PC-3 (cell line): Measurements from ENCODE around the gene HECW1. TPM values are rescaled to one million over a fixed set of nuclear protein-coding genes. Genes with fewer than 3 reads are reported as not detected.
"Not testable (repeated sequence)": the region's sequence is repeated elsewhere in the genome, so short reads cannot be mapped to it uniquely, and the experiment has no call there.

Experiments used
- ATAC-seq: fragments of 200-7000 bp; cut with Tn5 transposase; 2 replicates; pipeline ENCODE4 v1.9.1; 2020; ENCODE audit warnings: mild to moderate bottlenecking, moderate library complexity
- BruUV-seq: library from RNA; stranded (reverse); fragments of 400-500 nt; replicated peaks from 2 replicates; lab custom pipeline; 2021; lab: Mats Ljungman, UMichigan
- CTCF ChIA-PET: fragments of 300-600 bp; sonication (Branson Sonifier 250); formaldehyde crosslinking; loops from one replicate; lab custom pipeline; 2022; ENCODE audit warnings: antibody characterized with exemption; lab: Charles Lee
- POLR2A ChIA-PET: fragments of 300-600 bp; sonication (Branson Sonifier 250); formaldehyde crosslinking; loops from one replicate; lab custom pipeline; 2022; ENCODE audit warnings: antibody characterized with exemption; ENCODE audit not compliant: unreplicated experiment; lab: Charles Lee
- DNase-seq: peaks from one replicate; pipeline ENCODE4 v3.0.0-alpha.2; 2015
- H2AFZ ChIP-seq: fragments of 300-600 bp; sonication (generic); 2 replicates; pipeline ENCODE4 v1.6.0; 2016; ENCODE audit warnings: antibody characterized with exemption, low read length
- H3F3A ChIP-seq: fragments of 300-600 bp; sonication (generic); one replicate; pipeline ENCODE4 v1.6.0; 2017; ENCODE audit warnings: antibody characterized with exemption, low read length, control low read depth, mild to moderate bottlenecking; ENCODE audit not compliant: unreplicated experiment
- H3K27ac ChIP-seq: fragments of 300-600 bp; sonication (generic); 2 replicates; pipeline ENCODE4 v1.5.1; 2016; ENCODE audit warnings: mild to moderate bottlenecking, low read length
- H3K27me3 ChIP-seq: fragments of 300-600 bp; sonication (generic); 2 replicates; pipeline ENCODE4 v1.6.1; 2016; ENCODE audit warnings: low read length, mixed read lengths
- H3K36me3 ChIP-seq: fragments of 300-600 bp; sonication (generic); 2 replicates; pipeline ENCODE4 v1.6.1; 2016; ENCODE audit warnings: low read depth, mixed run types, low read length, mixed read lengths
- H3K4me1 ChIP-seq: fragments of 300-600 bp; sonication (generic); 2 replicates; pipeline ENCODE4 v1.5.1; 2016; ENCODE audit warnings: low read length; ENCODE audit not compliant: insufficient read depth
- H3K4me2 ChIP-seq: fragments of 300-600 bp; sonication (generic); 2 replicates; pipeline ENCODE4 v1.6.0; 2016; ENCODE audit warnings: low read length
- H3K4me3 ChIP-seq: fragments of 300-600 bp; sonication (generic); 2 replicates; pipeline ENCODE4 v1.5.1; 2016; ENCODE audit warnings: mild to moderate bottlenecking, low read length, mixed read lengths
- H3K79me2 ChIP-seq: fragments of 300-600 bp; sonication (generic); 2 replicates; pipeline ENCODE4 v1.6.1; 2017; ENCODE audit warnings: low read length, mixed read lengths
- H3K9ac ChIP-seq: fragments of 300-600 bp; sonication (generic); 2 replicates; pipeline ENCODE4 v1.6.0; 2016; ENCODE audit warnings: mild to moderate bottlenecking, low read length
- H3K9me2 ChIP-seq: fragments of 300-600 bp; sonication (generic); replicated peaks from 2 replicates; pipeline ENCODE4 v1.6.1; 2016; ENCODE audit warnings: mixed run types, low read length, mixed read lengths
- H3K9me3 ChIP-seq: fragments of 300-600 bp; sonication (generic); 2 replicates; pipeline ENCODE4 v1.6.1; 2016; ENCODE audit warnings: low read length, mixed read lengths
- H4K20me1 ChIP-seq: fragments of 300-600 bp; sonication (generic); 2 replicates; pipeline ENCODE4 v1.6.1; 2016; ENCODE audit warnings: low read length, mixed read lengths
- EZH2 ChIP-seq: fragments of 300-600 bp; sonication (generic); IDR thresholded peaks from one replicate; pipeline ENCODE4 v1.6.1; 2017; ENCODE audit warnings: antibody characterized with exemption, mild to moderate bottlenecking, low read length; ENCODE audit not compliant: unreplicated experiment
- EZH2phosphoT487 ChIP-seq: fragments of 300-600 bp; sonication (generic); IDR thresholded peaks from 2 replicates; pipeline ENCODE4 v1.6.1; 2018; ENCODE audit warnings: mild to moderate bottlenecking, antibody characterized with exemption, low read length, borderline replicate concordance
- intact Hi-C: fragments of 100-400 bp; cut with micrococcal nuclease; formaldehyde crosslinking; loops from 2 replicates; pipeline ENCODE4 v1.9.0; 2023
- total RNA-seq: library from RNA; depleted of rRNA; stranded (reverse); fragments of >200 nt; gene quantifications from 2 replicates; pipeline ENCODE4 v1.2.3, GENCODE V29; 2014
- TF ChIP-seq, protein P1 (sequence below): fragments of 300-600 bp; sonication (generic); conservative IDR thresholded peaks from 2 replicates; pipeline ENCODE4 v1.5.1; 2017; ENCODE audit warnings: antibody characterized with exemption, low read depth, mild to moderate bottlenecking, low read length

HECW1 gene
- total RNA-seq, 1 experiment from 2014 or later: 3.0 TPM

DNA sequence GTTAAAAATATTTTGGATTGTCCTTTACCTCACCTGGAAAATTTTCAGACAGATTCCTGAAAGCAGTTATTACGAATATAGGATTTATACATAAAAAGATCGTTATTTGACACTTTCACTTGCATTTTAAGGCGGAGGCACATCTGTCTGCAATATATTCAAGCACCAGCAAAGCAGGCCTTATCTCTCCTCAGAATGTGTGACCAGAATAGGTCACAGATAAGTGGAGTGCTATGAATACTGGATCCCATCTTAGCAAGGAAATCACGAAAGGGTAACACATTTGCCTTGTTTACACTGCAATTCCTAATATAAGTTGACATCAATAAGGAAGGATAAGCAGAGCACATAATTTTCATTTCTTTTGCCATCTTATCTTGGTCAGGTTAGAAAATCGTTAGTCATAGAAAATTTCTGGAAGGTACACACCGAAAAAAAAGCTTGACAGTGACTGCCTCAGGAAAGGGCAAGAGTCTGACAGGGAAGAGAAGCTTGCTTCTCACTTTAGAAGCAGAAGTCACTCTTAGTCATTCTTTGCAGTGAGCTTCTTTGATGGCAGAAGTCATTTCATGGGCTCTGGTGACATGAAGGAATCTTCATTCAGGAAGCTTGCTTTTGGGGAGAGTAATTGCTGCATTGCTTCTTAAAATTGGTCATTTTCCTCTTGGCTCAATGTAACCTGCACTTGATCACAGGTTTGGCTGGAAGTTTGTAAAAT lies 372.4 kb downstream of the HECW1 start:
- no TSS peak for BruUV-seq
- ChIA-PET POLR2A (interaction anchor here (0.7 kb wide), 1 partner anchor 300 kb away, joined by 4 read pairs; no protein-coding TSS in a partner anchor), CTCF (interaction anchor here (1.6 kb wide), 1 partner anchor 98 kb away, joined by 7 read pairs; the partner anchor contains the start of gene STK17A)
- TF ChIP-seq EZH2phosphoT487: no peak
- no peak for TF ChIP-seq EZH2
- TF ChIP-seq, protein P1, sequence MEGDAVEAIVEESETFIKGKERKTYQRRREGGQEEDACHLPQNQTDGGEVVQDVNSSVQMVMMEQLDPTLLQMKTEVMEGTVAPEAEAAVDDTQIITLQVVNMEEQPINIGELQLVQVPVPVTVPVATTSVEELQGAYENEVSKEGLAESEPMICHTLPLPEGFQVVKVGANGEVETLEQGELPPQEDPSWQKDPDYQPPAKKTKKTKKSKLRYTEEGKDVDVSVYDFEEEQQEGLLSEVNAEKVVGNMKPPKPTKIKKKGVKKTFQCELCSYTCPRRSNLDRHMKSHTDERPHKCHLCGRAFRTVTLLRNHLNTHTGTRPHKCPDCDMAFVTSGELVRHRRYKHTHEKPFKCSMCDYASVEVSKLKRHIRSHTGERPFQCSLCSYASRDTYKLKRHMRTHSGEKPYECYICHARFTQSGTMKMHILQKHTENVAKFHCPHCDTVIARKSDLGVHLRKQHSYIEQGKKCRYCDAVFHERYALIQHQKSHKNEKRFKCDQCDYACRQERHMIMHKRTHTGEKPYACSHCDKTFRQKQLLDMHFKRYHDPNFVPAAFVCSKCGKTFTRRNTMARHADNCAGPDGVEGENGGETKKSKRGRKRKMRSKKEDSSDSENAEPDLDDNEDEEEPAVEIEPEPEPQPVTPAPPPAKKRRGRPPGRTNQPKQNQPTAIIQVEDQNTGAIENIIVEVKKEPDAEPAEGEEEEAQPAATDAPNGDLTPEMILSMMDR: no peak
- intact Hi-C loops: no loop called here
- no peaks in the 10 kb centered on the region for H3K9me3 ChIP-seq
- ATAC-seq (peak; percentile 25; the same call in 1 of the 2 replicates), DNase-seq (peak; percentile 49)
- H3K9ac ChIP-seq: no peak overlapping the region
- H3K27me3 ChIP-seq: no peaks in the 10 kb centered on the region
- H3F3A ChIP-seq: no peaks in the 10 kb centered on the region
- H3K27ac ChIP-seq: peak overlapping the region; percentile 33
- no peak overlapping the region for H2AFZ ChIP-seq
- H3K4me1 ChIP-seq: peaks cover 28% of the 10 kb centered on the region
- H3K9me2 ChIP-seq: no peaks in the 10 kb centered on the region
- no peak overlapping the region for H3K4me3 ChIP-seq
- no peaks in the 10 kb centered on the region for H4K20me1 ChIP-seq
- 0 out of 2 replicates have a peak overlapping the region, but pooled peaks have one; percentile 32 for H3K4me2 ChIP-seq
- H3K36me3 ChIP-seq: no peaks in the 10 kb centered on the region
- no peaks in the 10 kb centered on the region for H3K79me2 ChIP-seq

DNA sequence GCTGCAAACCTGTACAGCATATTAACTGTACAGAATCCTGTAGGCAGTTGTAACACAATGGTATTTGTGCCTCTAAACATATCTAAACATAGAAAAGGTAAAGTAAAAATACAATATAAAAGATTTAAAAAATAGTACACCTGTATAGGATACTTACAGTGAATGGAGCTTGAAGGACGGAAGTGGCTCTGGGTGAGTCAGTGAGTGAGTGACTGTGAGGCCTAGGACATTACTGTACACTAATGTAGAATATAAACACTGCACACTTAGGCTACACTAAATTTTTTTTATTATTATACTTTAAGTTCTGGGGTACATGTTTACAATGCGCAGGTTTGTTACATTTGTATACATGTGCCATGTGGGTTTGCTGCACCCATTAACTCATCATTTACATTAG lies 373.1 kb downstream of the HECW1 start:
- no TSS peak for BruUV-seq
- Histone ChIP-seq H3K4me1 (peaks cover 22% of the 10 kb centered on the region), H3K9me2 (no peaks in the 10 kb centered on the region), H3K4me3 (no peak overlapping the region), H4K20me1 (no peaks in the 10 kb centered on the region), H3K36me3 (no peaks in the 10 kb centered on the region), H3K79me2 (no peaks in the 10 kb centered on the region), H3F3A (no peaks in the 10 kb centered on the region), H3K27me3 (no peaks in the 10 kb centered on the region), H3K27ac (peak overlapping the region; percentile 33), H2AFZ (no peak overlapping the region), H3K9ac (no peak overlapping the region), H3K4me2 (0 out of 2 replicates have a peak overlapping the region, but pooled peaks have one; percentile 32), H3K9me3 (no peaks in the 10 kb centered on the region)
- intact Hi-C loops: no loop called here
- TF ChIP-seq EZH2phosphoT487 (no peak), EZH2 (no peak)
- TF ChIP-seq, protein P1: no peak
- ChIA-PET CTCF (interaction anchor here (1.6 kb wide), 1 partner anchor 97 kb away, joined by 7 read pairs; the partner anchor contains the start of gene STK17A), POLR2A (no interaction called here)
- peak; percentile 96 for ATAC-seq
- DNase-seq: peak; percentile 48

DNA sequence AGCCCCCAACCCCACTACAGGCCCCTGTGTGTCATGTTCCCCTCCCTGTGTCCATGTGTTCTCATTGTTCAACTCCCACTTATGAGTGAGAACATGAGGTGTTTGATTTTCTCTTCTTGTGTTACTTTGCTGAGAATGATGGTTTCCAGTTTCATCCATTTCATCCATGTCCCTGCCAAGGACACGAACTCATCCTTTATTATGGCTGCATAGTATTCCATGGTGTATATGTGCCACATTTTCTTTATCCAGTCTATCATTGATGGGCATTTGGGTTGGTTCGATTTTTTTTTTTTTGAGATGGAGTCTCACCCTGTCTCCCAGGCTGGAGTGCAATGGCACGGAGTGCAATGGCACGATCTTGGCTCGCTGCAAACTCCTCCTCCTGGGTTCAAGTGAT lies 373.6 kb downstream of the HECW1 start:
- POLR2A ChIA-PET, H3K4me2 ChIP-seq: not testable (repeated sequence)
- CTCF ChIA-PET: interaction anchor here (1.6 kb wide), 1 partner anchor 97 kb away, joined by 7 read pairs; the partner anchor contains the start of gene STK17A

More for the DNA sequence above, 373.6 kb downstream of the HECW1 start:
- H3K79me2 ChIP-seq, H3K27ac ChIP-seq, H2AFZ ChIP-seq, ATAC-seq, H4K20me1 ChIP-seq, H3K27me3 ChIP-seq, DNase-seq, intact Hi-C loops, BruUV-seq, H3K9me2 ChIP-seq, H3K9ac ChIP-seq, H3K36me3 ChIP-seq, H3K9me3 ChIP-seq, H3K4me3 ChIP-seq, H3F3A ChIP-seq: not testable (repeated sequence)
- peaks cover 18% of the 10 kb centered on the region for H3K4me1 ChIP-seq
